ENCODE results near the gene BTG2. TPM values are rescaled to one million over a fixed set of nuclear protein-coding genes. Genes with fewer than 3 reads are reported as not detected.

Gene BTG2
- total RNA-seq, 1 experiment from 2014 or later = 24.2 TPM

DNA sequence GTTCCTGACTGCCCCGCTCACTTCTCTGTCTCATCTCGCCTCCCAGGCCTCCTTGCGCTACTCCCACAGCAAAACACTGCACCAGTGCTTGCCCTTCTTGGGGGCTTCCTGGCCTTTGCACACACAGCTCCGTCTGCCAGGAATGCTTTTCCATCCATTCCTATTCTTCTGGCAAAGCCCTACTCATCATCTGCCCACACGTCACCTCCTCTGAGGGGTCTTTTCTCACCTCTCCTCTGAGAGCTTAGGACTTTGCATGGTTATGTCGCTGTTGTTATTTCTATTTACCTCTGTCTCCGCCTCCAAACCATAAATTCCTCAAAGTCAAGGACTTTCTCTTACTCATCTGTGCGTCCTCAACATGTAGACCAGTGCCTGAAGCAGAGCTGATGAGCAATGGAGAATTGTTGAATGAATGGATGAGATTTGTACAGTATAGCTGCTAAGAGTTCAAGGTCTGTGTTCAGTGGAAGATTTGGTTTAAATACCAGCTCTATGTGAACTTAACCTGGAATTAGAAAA is 26.4 kb upstream of the BTG2 start:
- no peaks in the 10 kb centered on the region for H4K20me1 ChIP-seq (ENCODE audit: insufficient read depth)
- RAD21 ChIA-PET (ENCODE audit: low non-redundant PET in 1 of 2, low total read pairs in 2 of 2, uncharacterized antibody in 2 of 2, unreplicated experiment in 2 of 2) = no interaction called here
- H3K9me3 ChIP-seq (ENCODE audit: control insufficient read depth in 1 of 2, insufficient read depth in 1 of 2, low read depth in 1 of 2, low read length in 2 of 2) = no peaks in the 10 kb centered on the region
- TF ChIP-seq SIN3A (IDR thresholded peaks at IDR 0.05; ENCODE audit: low read depth) (no peak), SP1 (IDR thresholded peaks at IDR 0.05; ENCODE audit: low read depth) (no peak), ZNF274 (IDR thresholded peaks at IDR 0.05; ENCODE audit: low read depth, low read length) (no peak), EGR1 (IDR thresholded peaks at IDR 0.05; ENCODE audit: low read depth) (no peak), TCF7L2 (IDR thresholded peaks at IDR 0.05; ENCODE audit: borderline replicate concordance, extremely low read depth, insufficient read depth, insufficient read length) (no peak), EZH2 (IDR thresholded peaks at IDR 0.05) (no peak), ELF1 (IDR thresholded peaks at IDR 0.05; ENCODE audit: borderline replicate concordance, low read depth) (no peak), CTCF (IDR thresholded peaks at IDR 0.05 in 2 of 3, conservative IDR thresholded peaks at IDR 0.05 in 1 of 3; ENCODE audit: borderline replicate concordance in 1 of 3, insufficient read depth in 1 of 3, low read depth in 2 of 3, low read length in 2 of 3) (no peak), POLR2A (IDR thresholded peaks at IDR 0.05; ENCODE audit: borderline replicate concordance, extremely low read depth, insufficient read depth, insufficient read length) (no peak), RAD21 (IDR thresholded peaks at IDR 0.05; ENCODE audit: low read depth) (no peak), ZFX (IDR thresholded peaks at IDR 0.05) (no peak), FOSL1 (IDR thresholded peaks at IDR 0.05; ENCODE audit: low read depth) (no peak)
- TF ChIP-seq, protein P1, sequence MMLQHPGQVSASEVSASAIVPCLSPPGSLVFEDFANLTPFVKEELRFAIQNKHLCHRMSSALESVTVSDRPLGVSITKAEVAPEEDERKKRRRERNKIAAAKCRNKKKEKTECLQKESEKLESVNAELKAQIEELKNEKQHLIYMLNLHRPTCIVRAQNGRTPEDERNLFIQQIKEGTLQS (IDR thresholded peaks at IDR 0.05) = no peak
- TF ChIP-seq, protein P2, sequence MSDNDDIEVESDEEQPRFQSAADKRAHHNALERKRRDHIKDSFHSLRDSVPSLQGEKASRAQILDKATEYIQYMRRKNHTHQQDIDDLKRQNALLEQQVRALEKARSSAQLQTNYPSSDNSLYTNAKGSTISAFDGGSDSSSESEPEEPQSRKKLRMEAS (IDR thresholded peaks at IDR 0.05) = no peak
- TF ChIP-seq, protein P3, sequence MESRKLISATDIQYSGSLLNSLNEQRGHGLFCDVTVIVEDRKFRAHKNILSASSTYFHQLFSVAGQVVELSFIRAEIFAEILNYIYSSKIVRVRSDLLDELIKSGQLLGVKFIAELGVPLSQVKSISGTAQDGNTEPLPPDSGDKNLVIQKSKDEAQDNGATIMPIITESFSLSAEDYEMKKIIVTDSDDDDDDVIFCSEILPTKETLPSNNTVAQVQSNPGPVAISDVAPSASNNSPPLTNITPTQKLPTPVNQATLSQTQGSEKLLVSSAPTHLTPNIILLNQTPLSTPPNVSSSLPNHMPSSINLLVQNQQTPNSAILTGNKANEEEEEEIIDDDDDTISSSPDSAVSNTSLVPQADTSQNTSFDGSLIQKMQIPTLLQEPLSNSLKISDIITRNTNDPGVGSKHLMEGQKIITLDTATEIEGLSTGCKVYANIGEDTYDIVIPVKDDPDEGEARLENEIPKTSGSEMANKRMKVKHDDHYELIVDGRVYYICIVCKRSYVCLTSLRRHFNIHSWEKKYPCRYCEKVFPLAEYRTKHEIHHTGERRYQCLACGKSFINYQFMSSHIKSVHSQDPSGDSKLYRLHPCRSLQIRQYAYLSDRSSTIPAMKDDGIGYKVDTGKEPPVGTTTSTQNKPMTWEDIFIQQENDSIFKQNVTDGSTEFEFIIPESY (IDR thresholded peaks at IDR 0.05; ENCODE audit: extremely low read depth, insufficient replicate concordance, low read length) = no peak
- peaks cover 0 to 6% of the 10 kb centered on the region in 2 experiments; a peak in 2 of 4 replicates for H3K4me1 ChIP-seq (ENCODE audit: control insufficient read depth in 1 of 2, insufficient read depth in 2 of 2, low read length in 2 of 2)
- H3K36me3 ChIP-seq (ENCODE audit: control insufficient read depth in 1 of 2, insufficient read depth in 2 of 2, low read length in 2 of 2) = no peaks in the 10 kb centered on the region
- no peaks in the 10 kb centered on the region for H3K79me2 ChIP-seq (ENCODE audit: insufficient read depth, low read length)
- CTCF ChIA-PET = interaction anchor here (1.5 to 2.9 kb wide), 2 partner anchors 9 to 12 kb away, joined by 4 to 8 read pairs; no protein-coding TSS in a partner anchor
- H3K27ac ChIP-seq (ENCODE audit: low read depth, low read length) = no peak overlapping the region
- H3K27me3 ChIP-seq (ENCODE audit: insufficient read depth, low read length) = no peaks in the 10 kb centered on the region
- DNase-seq (ENCODE audit: low read depth, low spot score) = no peak
- intact Hi-C loops (cut with micrococcal nuclease) = no loop called here
- H3K4me2 ChIP-seq (ENCODE audit: low read length) = no peak overlapping the region
- BruUV-seq (replicated peaks) = no TSS peak
- H2AFZ ChIP-seq (ENCODE audit: low read depth, low read length, poor library complexity, severe bottlenecking) = no peak overlapping the region
- no peak for ATAC-seq
- no peaks in the 10 kb centered on the region for H3K9me2 ChIP-seq (ENCODE audit: insufficient read depth)
- POLR2A ChIA-PET = no interaction called here
- no peak overlapping the region for H3K4me3 ChIP-seq (replicated peaks in 1 of 2; ENCODE audit: low read depth in 1 of 2, low read length in 2 of 2)
- no peak overlapping the region for H3K9ac ChIP-seq (ENCODE audit: low read length)
